ENCODE results near the gene KCNJ12.

The KCNJ12 gene

DNA sequence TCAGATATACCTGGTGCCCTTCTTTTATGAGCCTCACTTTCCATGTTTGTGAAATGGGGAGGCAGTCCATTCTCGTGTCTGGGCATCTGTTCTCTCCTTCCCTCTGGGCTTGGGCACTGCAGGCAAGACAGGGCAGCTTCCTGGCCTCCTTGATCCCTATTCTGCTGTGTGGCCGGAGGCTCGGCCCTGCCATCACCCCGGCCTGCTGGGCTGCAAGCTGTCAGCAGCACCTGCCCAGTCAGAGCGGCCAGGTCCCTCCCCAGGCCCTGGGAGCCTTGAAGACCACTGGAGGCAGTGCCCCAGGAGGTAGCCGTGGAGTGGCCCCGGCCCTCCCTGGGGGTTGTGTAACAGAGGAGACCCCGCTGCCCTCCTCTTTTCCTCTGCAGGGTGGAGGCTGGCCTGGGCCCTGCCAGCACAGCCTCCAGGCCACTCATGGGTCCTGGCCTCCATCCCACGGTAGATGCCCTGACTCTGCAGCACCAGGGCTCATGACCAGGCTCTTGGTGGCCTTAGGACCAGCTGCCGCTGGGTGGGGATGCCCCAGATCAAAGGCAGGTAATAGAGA is 9.2 kb downstream of the KCNJ12 start:
- Histone ChIP-seq H2AFZ (ENCODE audit: low read depth, low read length) (no peak overlapping the region), H3K9me3 (ENCODE audit: insufficient read depth, low read length, severe bottlenecking) (no peaks in the 10 kb centered on the region), H3K4me2 (ENCODE audit: insufficient read depth, low read length) (no peak overlapping the region), H3K79me2 (ENCODE audit: insufficient read depth, low read length) (no peaks in the 10 kb centered on the region), H3K4me1 (ENCODE audit: insufficient read depth, low read length) (no peaks in the 10 kb centered on the region), H3K36me3 (ENCODE audit: insufficient read depth, low read length) (no peaks in the 10 kb centered on the region), H3K4me3 (ENCODE audit: low read depth in 1 of 2, low read length in 2 of 2) (no peak overlapping the region), H3K27ac (ENCODE audit: low read length) (no peak overlapping the region), H4K20me1 (ENCODE audit: insufficient read depth, low read length) (no peaks in the 10 kb centered on the region), H3K27me3 (ENCODE audit: insufficient read depth, low read length, poor library complexity) (no peaks in the 10 kb centered on the region), H3K9ac (ENCODE audit: low read depth, low read length) (no peak overlapping the region)
- TF ChIP-seq, protein P1, sequence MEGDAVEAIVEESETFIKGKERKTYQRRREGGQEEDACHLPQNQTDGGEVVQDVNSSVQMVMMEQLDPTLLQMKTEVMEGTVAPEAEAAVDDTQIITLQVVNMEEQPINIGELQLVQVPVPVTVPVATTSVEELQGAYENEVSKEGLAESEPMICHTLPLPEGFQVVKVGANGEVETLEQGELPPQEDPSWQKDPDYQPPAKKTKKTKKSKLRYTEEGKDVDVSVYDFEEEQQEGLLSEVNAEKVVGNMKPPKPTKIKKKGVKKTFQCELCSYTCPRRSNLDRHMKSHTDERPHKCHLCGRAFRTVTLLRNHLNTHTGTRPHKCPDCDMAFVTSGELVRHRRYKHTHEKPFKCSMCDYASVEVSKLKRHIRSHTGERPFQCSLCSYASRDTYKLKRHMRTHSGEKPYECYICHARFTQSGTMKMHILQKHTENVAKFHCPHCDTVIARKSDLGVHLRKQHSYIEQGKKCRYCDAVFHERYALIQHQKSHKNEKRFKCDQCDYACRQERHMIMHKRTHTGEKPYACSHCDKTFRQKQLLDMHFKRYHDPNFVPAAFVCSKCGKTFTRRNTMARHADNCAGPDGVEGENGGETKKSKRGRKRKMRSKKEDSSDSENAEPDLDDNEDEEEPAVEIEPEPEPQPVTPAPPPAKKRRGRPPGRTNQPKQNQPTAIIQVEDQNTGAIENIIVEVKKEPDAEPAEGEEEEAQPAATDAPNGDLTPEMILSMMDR (IDR thresholded peaks at IDR 0.05; ENCODE audit: borderline replicate concordance, extremely low read depth, low read length, poor library complexity, severe bottlenecking), result no peak
- no peak for TF ChIP-seq EZH2 (IDR thresholded peaks at IDR 0.05; ENCODE audit: borderline replicate concordance, low read depth, low read length, severe bottlenecking)
- DNase-seq (no peak), ATAC-seq (ENCODE audit: insufficient read depth, low read depth) (no peak)

DNA sequence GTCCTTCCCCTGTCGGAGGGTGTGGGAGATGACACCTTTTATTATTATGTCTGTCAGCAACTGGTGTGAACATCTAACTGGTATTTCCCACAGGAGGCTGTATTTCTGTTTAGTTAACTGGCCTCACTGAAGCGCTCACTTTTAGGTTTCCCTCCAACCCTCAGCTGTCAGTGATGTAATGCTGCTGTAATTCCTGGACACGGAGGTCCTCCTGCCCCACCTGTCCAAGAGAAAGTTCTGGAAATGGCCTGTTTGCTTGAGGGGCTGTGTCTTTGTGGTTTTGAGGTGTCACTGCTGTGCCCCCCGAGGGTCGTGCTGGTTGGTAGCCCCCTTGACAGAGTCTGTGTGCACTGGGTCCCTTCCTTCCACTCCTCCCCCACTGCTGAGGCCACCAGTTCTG is 11.5 kb downstream of the KCNJ12 start:
- no peak overlapping the region for H3K4me2 ChIP-seq (ENCODE audit: insufficient read depth, low read length)
- H3K27ac ChIP-seq (ENCODE audit: low read length), result no peak overlapping the region
- no peaks in the 10 kb centered on the region for H3K79me2 ChIP-seq (ENCODE audit: insufficient read depth, low read length)
- H3K27me3 ChIP-seq (ENCODE audit: insufficient read depth, low read length, poor library complexity), result no peaks in the 10 kb centered on the region
- no peaks in the 10 kb centered on the region for H3K9me3 ChIP-seq (ENCODE audit: insufficient read depth, low read length, severe bottlenecking)
- H3K4me1 ChIP-seq (ENCODE audit: insufficient read depth, low read length), result no peaks in the 10 kb centered on the region
- H4K20me1 ChIP-seq (ENCODE audit: insufficient read depth, low read length), result peaks cover 2% of the 10 kb centered on the region; the same call in 1 of the 2 replicates
- TF ChIP-seq EZH2 (IDR thresholded peaks at IDR 0.05; ENCODE audit: borderline replicate concordance, low read depth, low read length, severe bottlenecking), result no peak
- TF ChIP-seq, protein P1 (IDR thresholded peaks at IDR 0.05; ENCODE audit: borderline replicate concordance, extremely low read depth, low read length, poor library complexity, severe bottlenecking), result no peak
- ATAC-seq (ENCODE audit: insufficient read depth, low read depth) (no peak), DNase-seq (no peak)
- H3K9ac ChIP-seq (ENCODE audit: low read depth, low read length), result no peak overlapping the region
- H2AFZ ChIP-seq (ENCODE audit: low read depth, low read length), result no peak overlapping the region
- no peak overlapping the region for H3K4me3 ChIP-seq (ENCODE audit: low read depth in 1 of 2, low read length in 2 of 2)
- no peaks in the 10 kb centered on the region for H3K36me3 ChIP-seq (ENCODE audit: insufficient read depth, low read length)

DNA sequence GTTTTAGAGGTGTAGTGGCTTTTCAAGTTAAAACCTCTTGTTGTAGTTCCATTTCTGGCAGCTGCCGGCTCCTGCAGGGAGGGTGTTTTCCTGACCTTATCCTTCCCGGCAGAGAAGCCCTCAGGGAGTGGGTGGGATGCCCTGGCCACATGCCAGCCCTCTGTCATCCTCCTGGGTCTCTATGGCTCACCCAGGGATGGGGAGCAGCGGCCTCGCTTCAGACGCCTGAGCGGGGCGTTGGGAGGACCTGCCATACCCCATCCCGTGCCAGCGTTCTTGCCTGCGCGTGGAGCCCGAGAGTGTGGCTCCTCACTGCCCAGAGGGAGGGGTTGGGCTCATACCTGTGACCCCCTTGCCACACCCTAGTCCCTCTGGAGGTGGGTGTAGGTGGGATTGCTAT is 11.9 kb downstream of the KCNJ12 start:
- H3K4me2 ChIP-seq (ENCODE audit: insufficient read depth, low read length), result no peak overlapping the region

More for the DNA sequence above, 11.9 kb downstream of the KCNJ12 start:
- Histone ChIP-seq H4K20me1 (ENCODE audit: insufficient read depth, low read length) (peaks cover 2% of the 10 kb centered on the region; the same call in 1 of the 2 replicates), H3K4me3 (ENCODE audit: low read depth in 1 of 2, low read length in 2 of 2) (no peak overlapping the region), H3K9me3 (ENCODE audit: insufficient read depth, low read length, severe bottlenecking) (no peaks in the 10 kb centered on the region), H3K79me2 (ENCODE audit: insufficient read depth, low read length) (no peaks in the 10 kb centered on the region), H2AFZ (ENCODE audit: low read depth, low read length) (no peak overlapping the region), H3K27ac (ENCODE audit: low read length) (no peak overlapping the region), H3K36me3 (ENCODE audit: insufficient read depth, low read length) (no peaks in the 10 kb centered on the region), H3K9ac (ENCODE audit: low read depth, low read length) (no peak overlapping the region), H3K27me3 (ENCODE audit: insufficient read depth, low read length, poor library complexity) (no peaks in the 10 kb centered on the region), H3K4me1 (ENCODE audit: insufficient read depth, low read length) (no peaks in the 10 kb centered on the region)
- no peak for DNase-seq
- no peak for TF ChIP-seq EZH2 (IDR thresholded peaks at IDR 0.05; ENCODE audit: borderline replicate concordance, low read depth, low read length, severe bottlenecking)
- TF ChIP-seq, protein P1 (IDR thresholded peaks at IDR 0.05; ENCODE audit: borderline replicate concordance, extremely low read depth, low read length, poor library complexity, severe bottlenecking), result no peak
- no peak for ATAC-seq (ENCODE audit: insufficient read depth, low read depth)
